ENCODE measurements around the gene CYP2S1. TPM values are rescaled to one million over a fixed set of nuclear protein-coding genes. Genes with fewer than 3 reads are reported as not detected.

CYP2S1 gene
- total RNA-seq, 1 experiment from 2014 or later, result 31.4 TPM

DNA sequence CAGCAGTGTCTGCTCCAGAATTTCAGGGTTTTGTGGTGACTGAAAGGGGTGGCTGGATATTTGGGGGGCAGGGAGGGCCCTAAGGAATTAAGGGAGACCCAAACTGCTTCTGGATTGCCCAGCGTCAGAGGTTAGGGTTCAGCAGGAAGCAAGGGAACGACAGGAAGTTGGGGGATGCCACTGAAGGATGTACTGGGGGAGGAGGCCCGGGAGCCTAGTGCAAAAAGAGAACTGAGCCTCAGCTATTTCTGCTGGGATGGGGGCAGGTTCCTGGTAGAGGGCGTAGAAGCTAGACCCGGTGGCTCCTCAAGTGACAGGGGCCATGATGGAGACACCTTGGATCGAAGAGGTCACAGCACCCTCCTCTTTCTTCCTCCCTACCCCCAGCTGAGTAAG, 1.1 kb downstream of the CYP2S1 start:
- DNase-seq (ENCODE audit: low spot score), result no peak

GRCh38 chr19:41195675-41196497, 2.9 kb downstream of the CYP2S1 start:
- DNase-seq (ENCODE audit: low spot score), result no peak

GRCh38 chr19:41198559-41198958, 5.5 kb downstream of the CYP2S1 start:
- no peak for DNase-seq (ENCODE audit: low spot score)

DNA sequence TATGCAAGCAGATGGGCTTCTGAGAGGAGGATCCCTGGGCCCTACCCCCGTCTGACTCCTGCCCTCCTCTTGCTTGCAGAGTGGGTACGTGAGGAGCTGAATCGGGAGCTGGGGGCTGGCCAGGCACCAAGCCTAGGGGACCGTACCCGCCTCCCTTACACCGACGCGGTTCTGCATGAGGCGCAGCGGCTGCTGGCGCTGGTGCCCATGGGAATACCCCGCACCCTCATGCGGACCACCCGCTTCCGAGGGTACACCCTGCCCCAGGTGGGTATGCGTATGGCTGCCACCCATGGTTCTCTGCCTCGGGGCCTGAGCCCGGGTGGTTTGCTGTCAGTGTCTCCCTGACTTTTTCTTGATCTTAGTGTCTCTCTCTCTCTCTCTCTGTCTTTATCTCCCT, 10.4 kb downstream of the CYP2S1 start:
- DNase-seq (ENCODE audit: low spot score), result no peak

GRCh38 chr19:41204338-41204737, 11.3 kb downstream of the CYP2S1 start:
- peak; percentile 95 for DNase-seq (ENCODE audit: low spot score)

- no peak for DNase-seq (ENCODE audit: low spot score)
These were observed 13.0 kb downstream of the CYP2S1 start for GRCh38 chr19:41205995-41206394.

GRCh38 chr19:41206456-41206855, 13.4 kb downstream of the CYP2S1 start:
- DNase-seq (ENCODE audit: low spot score), result no peak

DNA sequence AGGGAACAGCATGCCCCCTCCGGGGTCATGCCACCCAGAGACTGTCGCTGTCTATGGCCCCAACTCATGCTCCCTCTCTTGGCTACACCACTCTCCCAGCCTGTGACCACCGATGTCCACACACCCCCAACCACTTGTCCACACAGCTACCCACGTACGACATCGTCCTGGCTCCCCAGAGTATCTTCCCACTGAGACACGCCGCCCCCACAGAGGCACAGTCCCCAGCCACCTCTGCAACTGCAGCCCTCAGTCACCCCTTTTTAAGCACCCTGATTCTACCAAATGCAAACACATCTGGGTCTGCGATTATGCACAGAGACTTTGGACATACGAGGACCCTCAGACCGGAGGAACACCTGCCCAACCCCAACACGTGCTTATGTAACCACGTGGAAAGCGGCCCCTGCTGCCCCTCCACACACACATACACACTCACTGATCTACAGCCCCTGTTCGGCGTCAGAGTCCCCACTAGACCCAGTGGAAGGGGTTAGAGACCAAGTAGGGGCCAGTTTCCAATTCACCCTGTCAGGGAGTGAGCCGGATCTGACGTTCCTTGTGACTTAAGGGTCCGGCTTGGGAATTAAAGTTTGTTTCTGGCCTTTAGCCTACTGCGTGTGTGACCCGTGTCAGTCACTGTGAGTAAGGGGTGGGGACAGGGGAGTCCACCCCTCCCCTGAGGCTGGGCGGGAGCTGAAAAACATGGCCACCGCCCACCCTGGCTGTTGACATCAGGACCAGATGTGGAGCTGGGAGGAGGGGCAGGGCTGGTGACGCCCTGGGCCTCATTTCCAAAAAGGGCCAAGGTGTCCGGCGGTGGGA, 14.1 kb downstream of the CYP2S1 start:
- no peak for DNase-seq (ENCODE audit: low spot score)

DNA sequence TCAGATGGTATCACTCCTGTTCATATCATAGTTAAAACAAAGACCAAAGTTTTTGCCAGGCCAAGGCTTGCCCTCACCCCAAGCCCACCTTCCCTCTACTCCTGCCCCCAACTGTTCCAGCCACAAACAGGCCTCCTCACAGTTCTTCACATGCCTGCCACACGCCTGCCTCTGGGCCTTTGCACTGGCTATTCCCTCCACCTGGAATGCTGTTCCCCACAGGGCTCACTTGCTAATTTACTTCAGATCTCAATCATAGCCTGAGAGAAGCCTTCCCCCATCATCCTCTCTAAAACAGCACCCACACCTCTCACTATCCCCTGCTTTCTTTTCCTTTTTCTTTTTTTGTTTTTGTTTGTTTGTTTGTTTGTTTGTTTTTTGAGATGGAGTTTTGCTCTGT, 21.1 kb downstream of the CYP2S1 start:
- DNase-seq (ENCODE audit: low spot score), result no peak

GRCh38 chr19:41217741-41218140, 24.7 kb downstream of the CYP2S1 start:
- DNase-seq (ENCODE audit: low spot score), result no peak

DNA sequence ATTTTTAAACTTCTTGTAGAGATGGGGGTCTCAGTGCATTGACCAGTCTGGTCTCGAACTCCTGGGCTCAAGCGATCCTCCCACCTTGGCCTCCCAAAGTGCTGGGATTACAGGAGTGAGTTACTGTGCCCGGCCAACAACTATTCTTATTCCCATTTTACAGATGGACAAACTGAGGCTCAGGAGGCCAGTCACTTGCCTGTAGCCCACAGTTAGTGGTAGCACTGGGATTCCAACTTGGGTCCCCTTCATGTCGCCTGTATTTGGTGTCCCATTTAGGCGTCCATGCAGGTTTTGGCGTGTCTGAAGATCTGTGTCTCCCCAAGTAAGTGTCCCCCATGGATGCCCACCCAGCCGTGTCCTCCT, 25.2 kb downstream of the CYP2S1 start:
- DNase-seq (ENCODE audit: low spot score), result no peak

DNA sequence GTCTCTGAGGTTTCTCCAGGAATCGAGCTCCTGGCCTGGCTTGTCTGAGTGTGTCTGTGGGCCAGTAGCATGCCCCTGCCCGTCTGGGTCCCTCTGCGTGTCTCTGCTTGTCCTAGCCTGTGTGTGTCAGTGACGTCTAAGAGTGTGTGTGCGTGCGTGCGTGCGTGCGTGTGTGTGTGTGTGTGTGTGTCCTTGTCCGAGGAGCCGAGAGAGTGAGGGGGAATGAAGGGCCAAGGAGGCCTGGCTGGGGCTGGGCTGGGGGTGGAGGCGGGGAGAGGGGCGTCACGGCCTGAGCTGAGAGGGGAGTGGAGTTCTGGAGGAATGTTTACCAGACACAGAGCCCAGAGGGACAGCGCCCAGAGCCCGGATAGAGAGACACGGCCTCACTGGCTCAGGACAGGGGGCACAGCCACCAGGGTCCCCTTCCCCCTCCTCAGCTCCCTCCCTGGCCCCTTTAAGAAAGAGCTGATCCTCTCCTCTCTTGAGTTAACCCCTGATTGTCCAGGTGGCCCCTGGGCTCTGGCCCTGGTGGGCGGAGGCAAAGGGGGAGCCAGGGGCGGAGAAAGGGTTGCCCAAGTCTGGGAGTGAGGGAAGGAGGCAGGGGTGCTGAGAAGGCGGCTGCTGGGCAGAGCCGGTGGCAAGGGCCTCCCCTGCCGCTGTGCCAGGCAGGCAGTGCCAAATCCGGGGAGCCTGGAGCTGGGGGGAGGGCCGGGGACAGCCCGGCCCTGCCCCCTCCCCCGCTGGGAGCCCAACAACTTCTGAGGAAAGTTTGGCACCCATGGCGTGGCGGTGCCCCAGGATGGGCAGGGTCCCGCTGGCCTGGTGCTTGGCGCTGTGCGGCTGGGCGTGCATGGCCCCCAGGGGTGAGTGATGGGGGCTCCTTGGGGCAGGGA, 25.8 kb downstream of the CYP2S1 start, which contains the start of gene AXL:
Gene AXL (plus strand): TSS at position 609 of the 893 bp plus-strand sequence. CDS start 170 bp downstream, at position 779.
- peak; percentile 34 for DNase-seq (ENCODE audit: low spot score)

GRCh38 chr19:41219924-41220567, 27.0 kb downstream of the CYP2S1 start:
- no peak for DNase-seq (ENCODE audit: low spot score)

- no peak for DNase-seq (ENCODE audit: low spot score)
These were observed 27.8 kb downstream of the CYP2S1 start for GRCh38 chr19:41220811-41221210.

GRCh38 chr19:41221514-41222205, 28.6 kb downstream of the CYP2S1 start:
- no peak for DNase-seq (ENCODE audit: low spot score)

DNA sequence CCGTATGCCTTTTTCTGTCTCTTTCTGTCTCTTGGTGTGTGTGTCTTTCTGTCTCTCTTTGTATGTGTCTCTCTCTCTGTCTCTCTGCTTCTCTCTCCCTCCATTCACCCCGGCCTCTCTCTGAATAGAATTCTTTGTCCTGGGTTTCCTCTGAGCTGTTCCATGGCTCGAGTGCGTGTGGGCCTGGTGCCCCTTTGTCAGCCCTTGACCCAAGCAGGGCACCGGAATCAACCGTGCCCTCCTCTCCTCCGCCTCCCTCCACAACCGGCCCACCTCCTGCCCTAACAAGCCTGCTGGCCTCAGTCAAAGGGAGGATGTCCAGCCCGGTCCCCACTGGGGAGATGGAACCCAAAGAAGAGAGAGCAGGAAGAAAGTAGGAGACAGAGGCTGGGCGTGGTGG, 29.2 kb downstream of the CYP2S1 start:
- DNase-seq (ENCODE audit: low spot score), result no peak

DNA sequence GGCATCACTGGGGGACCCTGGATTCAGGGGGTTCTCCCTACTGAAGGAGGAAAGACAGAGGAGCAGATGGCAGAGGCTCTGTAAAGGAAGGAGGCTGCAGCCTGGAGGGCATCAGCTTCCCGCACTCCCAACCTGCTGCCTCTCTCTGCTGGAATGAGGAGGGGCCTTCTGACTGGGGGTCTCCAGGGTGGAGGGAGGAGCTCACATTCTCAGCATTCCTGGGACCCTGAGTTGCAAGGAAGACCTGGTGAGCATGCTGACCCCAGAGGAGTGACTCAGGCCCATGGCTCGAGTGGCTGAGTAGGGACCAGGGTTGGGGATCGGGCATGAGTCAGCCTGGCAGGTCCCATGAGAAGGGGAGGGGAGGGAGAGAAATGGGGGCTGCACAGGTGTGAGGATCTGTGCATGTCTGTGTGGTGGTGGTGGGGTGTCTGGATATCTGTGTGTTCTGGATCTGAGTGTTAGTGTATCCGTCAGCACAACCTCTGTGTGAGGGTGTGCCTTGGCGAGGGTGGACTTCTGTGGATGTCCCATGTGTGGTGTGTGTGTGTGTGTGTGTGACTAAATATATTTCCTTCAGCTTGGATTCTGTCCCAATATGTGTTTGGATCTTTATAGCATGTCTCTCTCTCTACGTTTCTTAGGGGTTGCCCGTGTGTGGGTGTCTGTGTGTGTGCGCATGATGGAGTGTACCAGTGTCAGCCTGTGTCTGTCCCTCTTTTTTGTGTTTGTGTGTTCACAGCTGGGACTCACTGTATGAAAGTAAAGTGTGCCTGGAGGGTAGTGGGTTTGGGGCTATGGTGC, 30.6 kb downstream of the CYP2S1 start:
- DNase-seq (ENCODE audit: low spot score), result peak; percentile 60

- no peak for DNase-seq (ENCODE audit: low spot score)
These were observed 31.6 kb downstream of the CYP2S1 start for GRCh38 chr19:41224632-41225031.

- peak; percentile 77 for DNase-seq (ENCODE audit: low spot score)
These were observed 32.4 kb downstream of the CYP2S1 start for GRCh38 chr19:41225238-41226052.
